DMS79 (cell line): Measurements from ENCODE around the gene DLEC1.

ENCODE experiments used
- DNase-seq: peaks from one replicate; lab custom pipeline; 2025; lab: John Stamatoyannopoulos, UW

DLEC1 gene

DNA sequence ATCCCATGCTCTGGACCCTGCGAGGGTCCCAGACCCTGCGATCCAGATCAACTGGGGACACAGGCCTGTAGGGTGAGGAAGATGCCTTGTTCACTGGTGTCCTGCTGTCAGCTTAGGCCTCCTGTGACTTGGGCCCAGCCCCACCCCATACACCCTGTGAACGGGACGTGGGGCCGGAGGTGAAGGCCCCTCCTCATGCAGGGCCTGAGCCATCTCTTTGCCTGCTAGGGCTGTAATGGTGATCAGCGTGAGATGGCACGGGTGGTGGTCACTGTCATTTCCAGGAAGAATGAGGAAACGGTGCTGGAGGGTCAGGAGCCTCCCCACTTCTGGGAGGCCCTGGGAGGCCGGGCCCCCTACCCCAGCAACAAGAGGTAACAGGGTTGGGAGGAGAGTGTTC, 36.1 kb upstream of the DLEC1 start:
- no peak for DNase-seq

DNA sequence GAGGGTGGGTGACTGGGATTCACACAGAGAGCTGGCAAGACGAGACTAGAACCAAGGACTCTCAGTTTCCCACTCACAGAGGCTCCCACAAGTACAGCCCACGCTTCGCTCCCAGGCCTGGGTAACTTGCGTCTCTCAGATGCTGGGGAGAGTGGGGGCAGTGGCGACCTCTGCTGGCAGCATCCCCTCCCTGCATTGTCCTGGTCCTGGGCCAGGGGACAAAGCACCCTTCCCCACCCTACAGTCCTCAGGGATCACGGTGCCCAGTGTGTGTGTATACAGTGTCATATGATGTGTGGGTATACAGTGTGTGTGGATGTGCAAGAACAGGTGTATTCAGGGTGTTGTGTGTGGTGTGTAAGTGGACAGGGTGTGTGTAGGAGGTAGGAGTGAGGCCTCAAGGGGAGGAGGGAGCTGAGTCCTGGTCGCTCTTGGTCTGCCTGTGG, 35.6 kb upstream of the DLEC1 start:
- no peak for DNase-seq

DNA sequence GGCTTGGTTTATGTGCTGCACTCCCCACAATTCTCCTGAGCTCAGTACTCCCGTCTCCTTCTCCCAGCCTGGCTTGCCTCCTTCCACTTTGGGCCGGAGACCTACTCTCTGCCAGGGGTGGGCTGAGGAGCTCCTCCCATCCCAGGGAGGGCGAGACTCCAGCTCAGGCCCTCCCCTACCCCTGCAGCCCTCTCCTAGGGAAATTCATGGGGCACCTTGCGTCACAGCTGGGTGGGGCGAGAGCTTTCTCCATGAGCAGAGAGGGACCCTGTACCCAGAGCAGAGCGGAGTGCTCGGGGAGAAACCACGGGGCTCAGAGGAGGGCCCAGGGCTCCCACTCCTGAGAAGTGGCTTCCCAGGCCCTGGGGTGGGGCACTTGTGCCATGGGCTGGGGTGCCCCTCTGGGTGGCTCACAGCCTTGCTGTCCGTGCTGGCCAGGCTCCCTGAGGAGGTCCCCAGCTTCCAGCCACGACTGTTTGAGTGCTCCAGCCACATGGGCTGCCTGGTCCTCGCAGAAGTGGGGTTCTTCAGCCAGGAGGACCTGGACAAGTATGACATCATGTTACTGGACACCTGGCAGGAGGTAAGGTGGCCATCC, 35.1 kb upstream of the DLEC1 start:
- DNase-seq = no peak

DNA sequence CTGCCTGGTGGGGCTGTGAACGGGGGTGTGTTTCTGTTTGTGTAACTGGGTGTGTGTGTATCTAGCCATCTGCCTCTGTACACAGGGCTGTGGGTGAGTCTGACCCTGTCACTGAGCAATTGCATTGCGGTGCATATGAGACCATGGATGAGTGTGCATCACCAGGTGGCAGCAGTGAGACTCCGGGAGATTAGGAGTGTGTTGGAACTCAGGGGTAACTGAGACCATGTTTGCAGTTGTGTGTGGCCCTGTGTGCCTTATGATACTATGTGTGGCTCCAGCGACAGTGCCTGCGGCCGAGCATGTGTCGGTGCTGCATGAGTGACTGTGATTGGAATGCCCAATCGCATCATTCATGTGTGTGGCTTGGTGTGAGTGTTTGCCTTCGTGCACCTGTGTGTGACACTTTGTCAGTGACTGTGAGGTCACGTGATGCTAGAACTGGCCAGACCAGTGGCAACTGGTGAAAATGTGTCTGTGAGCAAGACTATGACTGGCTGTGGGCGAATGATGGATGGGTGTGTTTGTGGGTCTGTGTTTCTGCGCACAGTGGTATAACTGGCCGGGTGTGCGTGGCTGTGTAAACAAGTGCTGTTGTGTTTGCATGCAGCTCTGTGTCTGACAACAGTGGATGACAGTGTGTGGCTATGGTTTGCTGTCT, 34.5 kb upstream of the DLEC1 start:
- DNase-seq = no peak

DNA sequence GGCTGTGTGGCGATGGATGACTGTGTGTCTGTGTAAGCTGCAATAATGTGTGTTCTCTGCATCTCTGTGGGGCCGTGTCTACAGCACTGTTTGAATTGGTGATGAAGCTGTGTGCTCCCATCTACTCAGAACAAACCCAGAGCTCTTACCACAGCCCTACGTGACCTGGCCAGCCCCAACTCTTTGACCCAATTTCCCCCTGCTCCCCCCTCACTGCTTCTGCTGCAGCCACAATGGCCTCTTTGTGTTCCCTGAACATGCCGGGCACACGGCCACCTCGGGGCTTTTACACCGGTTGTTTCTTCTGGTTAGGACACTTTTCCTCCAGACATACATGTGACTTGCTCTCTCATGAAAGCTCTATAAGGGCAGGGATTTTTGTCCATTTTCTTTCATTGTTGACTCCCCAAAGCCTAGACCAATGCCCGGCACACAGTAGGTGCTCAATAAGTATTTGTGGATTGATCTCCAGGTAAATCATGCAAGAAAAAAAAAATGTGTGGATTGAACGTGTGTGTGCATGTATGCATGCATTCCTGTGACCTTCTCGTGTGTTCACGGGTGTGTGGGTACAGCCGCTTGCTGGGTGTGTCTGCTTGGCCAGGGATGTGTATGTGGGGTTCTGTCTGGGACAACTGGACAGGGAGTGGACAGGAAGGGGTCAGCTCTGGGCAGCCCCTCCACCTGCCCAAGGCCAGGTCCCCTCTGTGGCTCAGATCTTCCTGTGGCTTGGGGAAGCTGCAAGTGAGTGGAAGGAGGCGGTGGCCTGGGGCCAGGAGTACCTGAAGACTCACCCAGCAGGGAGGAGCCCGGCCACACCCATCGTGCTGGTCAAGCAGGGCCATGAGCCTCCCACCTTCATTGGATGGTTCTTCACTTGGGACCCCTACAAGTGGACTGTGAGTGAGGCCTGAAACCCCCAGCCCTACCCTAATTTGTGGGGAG, 33.7 kb upstream of the DLEC1 start:
- DNase-seq = no peak

DNA sequence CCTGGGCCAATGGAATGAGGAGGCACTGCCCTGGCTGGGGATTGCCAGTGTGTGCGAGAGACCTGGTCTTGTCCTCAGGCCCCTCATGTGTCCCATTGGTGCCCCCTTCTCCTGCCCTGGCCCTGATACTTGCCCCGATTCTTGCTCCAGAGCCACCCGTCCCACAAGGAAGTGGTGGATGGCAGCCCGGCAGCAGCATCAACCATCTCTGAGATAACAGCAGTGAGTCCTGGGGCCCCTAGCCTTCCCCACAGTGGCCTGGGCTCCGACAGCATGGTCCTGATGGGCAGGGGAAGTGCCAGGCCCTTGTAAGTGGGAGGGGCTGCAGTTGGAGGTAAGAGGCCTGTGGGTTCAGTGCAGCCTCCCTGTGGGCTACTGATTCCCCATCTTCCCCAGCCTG, 33.0 kb upstream of the DLEC1 start:
- no peak for DNase-seq

DNA sequence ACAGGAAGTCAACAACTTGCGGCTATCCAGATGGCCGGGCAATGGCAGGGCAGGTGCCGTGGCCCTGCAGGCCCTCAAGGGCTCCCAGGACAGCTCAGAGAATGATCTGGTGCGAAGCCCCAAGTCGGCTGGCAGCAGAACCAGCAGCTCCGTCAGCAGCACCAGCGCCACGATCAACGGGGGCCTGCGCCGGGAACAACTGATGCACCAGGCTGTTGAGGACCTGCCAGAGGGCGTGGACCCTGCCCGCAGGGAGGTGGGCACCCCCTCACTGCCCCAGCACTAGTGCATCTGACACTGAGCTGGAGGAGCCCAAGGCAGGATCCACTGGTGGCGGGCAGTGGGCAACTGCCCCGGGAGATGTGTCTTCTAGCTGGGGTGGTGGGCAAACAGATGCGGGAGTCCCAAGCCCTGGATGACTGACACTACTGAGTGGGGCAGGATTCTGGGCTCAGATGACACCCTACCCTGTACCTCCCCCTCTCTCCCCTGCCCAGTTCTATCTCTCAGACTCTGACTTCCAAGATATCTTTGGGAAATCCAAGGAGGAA, 32.5 kb upstream of the DLEC1 start:
- no peak for DNase-seq

DNA sequence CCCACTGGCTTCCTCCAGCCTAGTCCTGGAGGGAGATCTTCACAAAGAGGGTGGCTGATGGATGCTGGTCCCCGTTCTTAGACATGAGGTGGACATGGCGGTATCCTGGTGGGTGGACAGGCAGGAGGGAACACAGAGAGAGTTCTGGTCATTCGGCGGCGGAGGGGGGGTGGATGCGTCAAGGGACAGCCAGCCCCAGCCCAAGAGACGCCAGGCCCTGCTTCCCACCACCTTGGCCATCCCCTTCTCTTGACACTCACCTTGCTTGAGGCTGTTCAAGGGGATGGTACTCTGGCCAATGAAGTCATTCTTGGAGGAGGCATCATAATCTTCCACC, 31.3 kb upstream of the DLEC1 start:
- DNase-seq = no peak

DNA sequence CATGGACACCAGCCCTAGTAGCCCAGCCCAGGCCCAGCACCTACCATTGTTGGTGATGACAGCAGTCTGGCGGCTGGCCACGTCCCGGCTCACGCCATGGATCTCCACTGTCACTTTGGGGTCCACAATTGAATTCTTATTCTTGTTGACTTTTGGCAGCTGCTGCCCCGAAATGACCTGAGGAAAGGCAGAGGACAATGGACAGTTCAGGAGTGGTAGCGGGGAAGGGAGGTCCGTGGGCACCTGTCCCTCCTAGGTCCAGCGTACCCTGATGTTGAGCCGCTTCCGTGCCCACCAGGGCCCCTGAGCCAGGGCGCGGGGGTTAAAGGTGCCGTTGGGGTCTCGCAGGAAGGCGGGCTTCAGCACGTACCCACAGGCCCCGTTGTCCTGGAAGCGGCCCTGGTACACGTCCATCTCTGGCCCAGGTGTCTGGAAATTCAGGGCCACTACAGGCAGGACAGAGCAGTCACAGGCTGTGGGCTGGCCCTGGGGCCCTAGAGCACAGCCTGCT, 30.8 kb upstream of the DLEC1 start:
- no peak for DNase-seq

DNA sequence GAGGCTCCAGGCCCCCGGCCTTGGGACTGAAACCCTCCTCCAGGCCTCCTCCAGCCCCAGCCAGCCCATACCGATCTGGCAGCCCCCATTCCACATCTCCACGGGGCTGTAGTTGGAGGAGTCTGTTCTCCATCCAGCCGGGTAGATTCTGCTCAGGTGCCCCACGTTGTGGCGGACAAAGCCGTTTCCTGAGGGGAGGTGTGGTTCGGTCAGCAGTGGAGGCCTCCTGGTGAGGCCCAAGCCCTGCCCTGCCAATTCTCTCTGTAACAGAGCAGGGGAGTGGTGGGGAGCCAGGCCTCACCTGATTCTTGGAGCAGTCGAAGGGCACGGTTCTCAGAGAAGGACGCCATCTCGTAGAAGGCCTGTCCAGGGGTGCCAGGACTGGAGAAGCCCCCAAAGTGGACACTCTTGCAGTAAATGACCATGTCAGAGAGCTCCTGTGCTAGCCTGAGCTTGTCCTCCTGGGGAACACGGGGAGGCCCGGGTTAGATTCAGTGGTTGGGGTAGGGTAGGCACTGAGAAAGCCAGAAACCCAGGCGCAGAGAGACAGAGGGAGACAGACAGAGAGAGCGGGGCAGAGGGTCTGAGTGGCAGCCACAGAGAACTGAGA, 29.9 kb upstream of the DLEC1 start:
- DNase-seq = no peak

DNA sequence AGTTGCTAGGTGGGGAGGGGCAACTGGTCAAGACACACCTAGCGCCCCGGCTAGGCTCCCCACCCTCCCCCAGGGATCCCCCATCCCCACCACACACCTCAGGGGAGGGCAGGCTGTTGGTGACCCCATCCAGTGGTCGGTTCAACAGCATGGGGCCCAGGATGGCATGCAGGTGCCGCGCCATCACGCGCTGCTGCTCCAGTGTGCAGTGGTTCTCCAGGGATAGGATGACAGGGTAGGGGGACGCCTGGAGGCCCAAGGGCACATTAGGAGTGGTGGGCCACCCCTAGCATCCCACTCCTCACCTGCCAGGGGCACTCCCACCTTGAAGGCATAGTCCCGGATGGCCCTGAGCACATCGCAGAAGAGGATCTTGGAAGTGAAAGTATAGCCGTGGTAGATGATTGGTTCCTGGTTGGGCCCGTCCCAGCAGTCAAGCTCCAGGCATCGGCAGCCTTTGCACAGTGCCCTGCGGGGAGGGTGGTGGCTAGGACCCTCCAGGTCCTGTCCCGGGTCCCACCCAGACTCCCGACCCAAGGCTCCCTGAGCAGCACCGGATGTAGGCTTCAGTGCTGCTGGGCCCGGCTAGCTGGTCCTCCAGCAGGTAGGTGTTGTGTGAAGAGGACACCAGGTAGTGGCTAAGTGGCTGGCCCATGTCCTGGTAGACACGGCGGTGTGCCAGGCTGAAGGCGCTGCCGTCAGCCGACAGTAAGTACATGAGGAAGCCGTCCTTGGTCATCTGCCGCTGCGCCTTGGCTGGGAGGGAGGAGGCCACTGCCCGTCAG, 29.0 kb upstream of the DLEC1 start:
- no peak for DNase-seq

DNA sequence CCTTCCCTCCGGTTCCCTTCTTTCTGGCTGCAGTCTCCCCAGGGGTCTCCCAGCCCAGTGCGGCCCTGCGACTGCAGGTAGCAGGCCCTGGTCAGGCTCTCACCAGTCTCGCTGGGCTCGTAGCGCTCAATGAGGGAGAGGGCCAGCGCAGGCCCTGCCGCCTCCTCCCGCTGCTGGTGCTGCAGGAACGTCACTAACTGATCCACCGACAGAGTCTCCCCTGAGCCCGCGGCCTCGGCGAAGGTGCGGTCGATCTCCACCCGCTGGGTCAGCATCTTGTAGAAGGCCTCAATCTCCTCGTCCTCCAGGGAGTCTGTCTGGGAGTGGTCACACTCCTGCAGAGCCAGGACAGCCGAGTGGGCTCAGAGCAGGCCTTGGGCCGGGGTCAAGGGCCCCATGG, 27.9 kb upstream of the DLEC1 start:
- no peak for DNase-seq

DNA sequence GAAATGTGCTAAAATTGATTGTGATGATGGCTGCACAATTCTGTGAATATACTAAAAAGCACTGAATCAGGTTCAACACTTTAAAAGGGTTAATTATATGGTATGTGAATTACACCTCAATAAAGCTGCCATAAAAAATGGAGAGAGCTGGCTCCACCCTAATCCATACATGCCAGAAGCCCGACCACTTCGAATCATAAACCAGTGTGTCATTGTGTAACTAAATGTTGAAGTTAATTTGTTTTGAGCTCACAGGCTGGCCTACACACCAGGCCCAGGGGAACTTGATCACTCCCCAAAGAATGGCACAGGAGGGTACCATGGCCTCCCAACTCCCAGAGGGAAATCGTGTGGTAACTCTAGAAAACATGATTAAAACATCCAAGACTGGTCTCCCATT, 23.5 kb upstream of the DLEC1 start:
- no peak for DNase-seq

DNA sequence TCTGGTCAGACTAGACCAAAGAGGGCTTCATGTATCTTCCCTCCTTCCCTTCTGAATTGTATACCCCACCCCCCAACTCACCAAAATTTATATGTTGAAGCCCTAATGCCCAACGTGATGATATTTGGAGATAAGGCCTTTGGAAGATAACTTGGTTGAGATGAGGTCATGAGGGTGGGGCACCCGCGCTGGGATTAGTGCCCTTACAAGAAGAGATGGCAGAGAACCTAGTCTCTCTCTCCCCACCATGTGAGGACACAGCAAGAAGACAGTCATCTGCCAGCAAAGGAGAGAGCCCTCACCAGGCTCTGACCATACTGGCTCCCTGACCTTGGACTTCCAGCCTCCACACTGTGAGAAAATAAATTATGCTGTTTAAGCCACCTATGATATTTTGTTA, 23.0 kb upstream of the DLEC1 start:
- DNase-seq = no peak

DNA sequence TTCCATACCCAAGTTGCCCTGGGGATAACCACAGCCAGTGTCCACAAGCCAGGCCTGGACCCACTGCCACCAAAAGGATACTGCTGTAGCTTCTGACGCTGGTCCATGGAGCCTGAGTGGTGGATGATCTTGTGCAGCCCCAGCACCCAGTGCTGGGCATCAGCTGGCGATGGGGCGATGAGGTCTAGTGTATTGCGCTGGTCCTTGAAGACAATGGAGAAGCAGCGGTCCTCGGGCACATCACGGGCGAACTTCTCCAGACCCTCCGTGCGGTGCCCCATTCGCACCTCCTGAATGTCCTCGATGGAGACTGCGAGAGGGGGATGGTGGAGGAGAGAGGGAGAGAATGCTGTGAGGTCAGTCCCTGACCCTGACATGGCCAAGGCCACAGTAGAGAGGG, 22.6 kb upstream of the DLEC1 start:
- no peak for DNase-seq

DNA sequence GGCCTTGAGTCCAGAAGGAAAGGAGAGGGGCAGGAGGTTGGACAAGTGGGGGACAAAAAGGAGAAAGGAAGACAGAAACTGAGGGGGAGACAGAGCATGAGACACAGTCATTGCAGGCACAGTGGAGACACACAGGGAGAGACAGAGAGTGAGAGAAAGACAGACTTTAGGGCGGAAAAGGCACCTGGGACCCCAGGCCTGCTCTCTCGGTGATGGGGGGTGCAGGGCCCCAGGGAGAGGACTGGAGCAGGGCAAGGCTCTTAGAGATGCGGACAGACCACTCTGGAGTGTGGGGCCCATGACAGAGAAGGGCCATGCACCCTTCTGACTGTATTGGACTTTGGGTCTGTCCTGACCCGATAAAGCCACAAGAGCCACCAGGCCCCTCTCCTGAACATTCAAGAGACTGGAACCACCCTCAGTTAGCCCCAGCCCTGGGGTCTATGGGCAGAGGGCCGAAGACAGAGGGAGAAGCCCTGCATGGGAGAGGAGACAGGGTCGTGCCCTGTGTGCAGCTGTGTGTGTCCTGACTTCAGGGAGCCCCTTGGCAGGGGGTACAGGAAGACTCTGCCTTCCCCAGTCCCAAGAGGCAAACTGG, 22.1 kb upstream of the DLEC1 start:
- no peak for DNase-seq

DNA sequence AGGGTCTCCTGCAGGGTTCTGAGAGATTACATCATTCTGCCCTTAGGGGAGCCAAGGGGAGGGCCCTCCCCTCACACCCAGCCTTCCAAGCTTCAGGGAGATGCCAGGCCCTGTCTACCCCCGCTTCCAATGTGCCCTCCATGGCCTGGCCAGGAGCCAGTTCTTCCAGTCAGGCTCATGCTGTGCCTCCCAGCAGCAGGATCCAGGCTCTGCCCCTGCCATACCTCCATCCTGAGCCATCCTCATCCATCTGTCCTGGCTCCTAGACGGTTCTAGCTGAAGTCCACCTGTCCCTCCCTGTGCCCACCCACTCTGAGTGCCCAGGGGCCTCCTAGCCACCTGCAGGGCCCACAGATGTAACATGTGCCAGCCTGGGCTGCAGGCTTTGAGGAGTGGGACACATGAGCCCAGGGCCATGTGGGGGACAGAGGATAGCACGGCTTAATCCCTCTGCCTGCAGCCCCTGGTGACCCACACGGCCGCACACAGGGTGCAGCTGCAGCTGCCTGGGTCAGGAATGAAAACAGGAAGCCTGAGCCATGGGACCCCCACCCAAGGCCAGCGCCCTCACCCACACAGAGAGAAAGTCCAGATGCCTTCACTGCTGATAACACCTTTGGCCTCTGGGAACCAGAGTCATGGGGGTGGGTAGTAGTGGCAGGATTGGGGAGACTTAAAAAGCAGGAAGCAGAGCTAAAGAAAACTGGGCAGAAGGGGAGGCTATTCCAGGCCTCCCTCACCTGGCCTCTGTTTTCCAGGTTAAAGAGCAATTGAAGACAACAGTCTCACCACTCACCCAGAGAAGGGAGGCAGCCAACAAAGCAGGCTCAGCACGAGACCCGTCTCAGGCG, 21.3 kb upstream of the DLEC1 start:
- DNase-seq = no peak

DNA sequence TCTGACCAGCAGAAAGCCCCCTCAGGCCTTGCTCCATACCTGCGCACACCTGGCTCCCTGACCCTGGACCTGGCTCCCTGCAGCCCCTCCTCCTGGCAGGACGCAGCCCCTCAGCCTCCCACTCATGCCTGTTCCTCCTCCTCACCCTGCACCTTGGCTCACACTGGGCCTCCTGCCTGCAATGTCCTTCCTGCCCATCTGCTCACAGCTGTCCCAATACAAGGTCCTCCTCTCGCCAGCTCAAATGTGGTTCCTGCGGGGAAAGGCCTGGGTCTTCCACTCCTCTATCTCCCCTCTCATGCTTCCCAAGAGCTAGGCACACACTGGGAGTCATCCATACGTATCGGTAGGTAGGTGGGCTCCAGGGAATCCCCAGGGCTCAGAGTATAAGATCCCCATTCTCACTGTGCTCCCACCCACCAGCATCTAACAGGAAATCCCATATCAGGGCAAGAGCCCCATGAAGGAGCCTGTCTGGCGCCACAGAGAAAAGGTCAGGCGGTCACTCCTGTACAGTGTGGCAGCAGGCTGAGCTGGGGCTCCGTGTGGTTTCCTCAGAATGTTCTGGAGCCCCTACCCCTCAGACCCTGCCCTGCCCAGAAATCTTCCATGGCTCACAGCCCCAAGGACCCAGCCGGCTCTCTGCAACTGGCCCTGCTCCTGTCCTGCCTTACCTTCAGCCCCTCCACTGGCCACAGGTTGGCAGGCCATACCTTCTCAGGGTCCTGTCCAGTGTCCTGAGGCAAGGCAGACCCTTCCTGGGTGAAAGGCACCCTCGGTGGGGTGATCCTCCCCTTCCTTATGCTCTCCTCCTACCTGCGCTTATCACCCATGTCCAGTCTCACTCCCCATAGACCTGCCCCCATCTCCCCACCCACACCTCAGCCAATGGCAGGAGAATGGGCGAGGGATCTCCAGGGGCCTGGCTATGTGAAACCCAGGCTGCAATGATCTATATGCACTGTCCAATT, 20.4 kb upstream of the DLEC1 start:
- no peak for DNase-seq
